Ascending aorta (tissue), 2 donors: Measurements from ENCODE around the gene CYP19A1. TPM values are rescaled to one million over a fixed set of nuclear protein-coding genes. Genes with fewer than 3 reads are reported as not detected.

Experiments
- DNase-seq, 2 donors: peaks; one replicate each; pipeline ENCODE4 v3.0.0-alpha.2; 2019; ENCODE audit warnings: low spot score in 2 of 2
- H3K27ac ChIP-seq, 2 donors: fragments of 200-600 bp; sonication (generic); one replicate each; pipeline ENCODE4 v1.5.1; 2016 to 2017; ENCODE audit warnings: mild to moderate bottlenecking in 1 of 2
- H3K27me3 ChIP-seq: fragments of 200-600 bp; sonication (generic); one replicate; pipeline ENCODE4 v1.5.1; 2017
- H3K36me3 ChIP-seq, 2 donors: fragments of 200-600 bp; sonication (generic); one replicate each; pipeline ENCODE4 v1.5.1; 2016
- H3K4me1 ChIP-seq, 2 donors: fragments of 200-600 bp; sonication (generic); one replicate each; pipeline ENCODE4 v1.5.1; 2016 to 2017; ENCODE audit warnings: mild to moderate bottlenecking in 1 of 2
- H3K4me3 ChIP-seq, 2 donors: fragments of 200-600 bp; sonication (generic); one replicate each; pipeline ENCODE4 v1.5.1; 2016 to 2017; ENCODE audit warnings: mild to moderate bottlenecking in 1 of 2
- H3K9me3 ChIP-seq, 2 donors: fragments of 200-600 bp; sonication (generic); one replicate each; pipeline ENCODE4 v1.5.1; 2016
- intact Hi-C: fragments of 100-400 bp; cut with DNase I; formaldehyde crosslinking; loops from one replicate; pipeline ENCODE4 v1.15.1; 2023
- total RNA-seq: library from RNA; depleted of rRNA; stranded (reverse); fragments of >200 nt; gene quantifications from one replicate; pipeline ENCODE4 v1.1.0, GENCODE V29; 2016
- TF ChIP-seq, protein P1 (sequence below), 3 experiments: fragments of 200-600 bp in 2 of 3; fragments of 450-650 bp in 1 of 3; sonication (generic) in 2 of 3; IDR thresholded peaks; one replicate each; pipeline ENCODE4 v1.5.1; 2016 to 2019; ENCODE audit warnings: antibody characterized with exemption in 3 of 3, mild to moderate bottlenecking in 1 of 3, moderate library complexity in 1 of 3

The CYP19A1 gene
- total RNA-seq, 1 donor from 2014 or later, result 95.7 TPM

DNA sequence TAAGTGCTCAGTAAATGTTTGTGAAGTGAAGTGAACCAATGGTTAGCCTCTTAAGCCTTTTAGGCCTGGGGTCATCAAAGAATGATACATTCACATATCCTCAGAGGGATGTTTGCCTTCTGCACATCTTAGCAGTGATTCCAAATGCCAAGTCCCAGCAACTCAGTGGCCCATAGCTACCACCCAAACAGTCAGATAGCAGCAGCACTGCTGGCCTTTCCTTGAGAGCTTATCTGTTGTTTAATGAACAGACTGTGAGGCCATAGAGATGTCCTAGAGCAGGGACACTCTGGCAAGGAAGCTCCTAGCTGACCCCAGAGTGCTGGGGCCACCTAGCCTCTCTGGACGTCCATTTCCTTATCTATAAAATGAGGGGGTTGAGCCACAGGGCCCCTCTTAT, 86.8 kb downstream of the CYP19A1 start:
- TF ChIP-seq, protein P1, sequence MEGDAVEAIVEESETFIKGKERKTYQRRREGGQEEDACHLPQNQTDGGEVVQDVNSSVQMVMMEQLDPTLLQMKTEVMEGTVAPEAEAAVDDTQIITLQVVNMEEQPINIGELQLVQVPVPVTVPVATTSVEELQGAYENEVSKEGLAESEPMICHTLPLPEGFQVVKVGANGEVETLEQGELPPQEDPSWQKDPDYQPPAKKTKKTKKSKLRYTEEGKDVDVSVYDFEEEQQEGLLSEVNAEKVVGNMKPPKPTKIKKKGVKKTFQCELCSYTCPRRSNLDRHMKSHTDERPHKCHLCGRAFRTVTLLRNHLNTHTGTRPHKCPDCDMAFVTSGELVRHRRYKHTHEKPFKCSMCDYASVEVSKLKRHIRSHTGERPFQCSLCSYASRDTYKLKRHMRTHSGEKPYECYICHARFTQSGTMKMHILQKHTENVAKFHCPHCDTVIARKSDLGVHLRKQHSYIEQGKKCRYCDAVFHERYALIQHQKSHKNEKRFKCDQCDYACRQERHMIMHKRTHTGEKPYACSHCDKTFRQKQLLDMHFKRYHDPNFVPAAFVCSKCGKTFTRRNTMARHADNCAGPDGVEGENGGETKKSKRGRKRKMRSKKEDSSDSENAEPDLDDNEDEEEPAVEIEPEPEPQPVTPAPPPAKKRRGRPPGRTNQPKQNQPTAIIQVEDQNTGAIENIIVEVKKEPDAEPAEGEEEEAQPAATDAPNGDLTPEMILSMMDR (IDR thresholded peaks at IDR 0.05), result no peak
- DNase-seq, result no peak
- intact Hi-C loops, result no loop called here
- Histone ChIP-seq H3K4me1 (no peaks in the 10 kb centered on the region), H3K36me3 (no peaks in the 10 kb centered on the region), H3K4me3 (no peak overlapping the region), H3K27ac (no peak overlapping the region), H3K9me3 (no peaks in the 10 kb centered on the region), H3K27me3 (no peaks in the 10 kb centered on the region)

GRCh38 chr15:51250217-51251011, 88.0 kb downstream of the CYP19A1 start:
- Histone ChIP-seq H3K4me3 (no peak overlapping the region), H3K36me3 (no peaks in the 10 kb centered on the region), H3K27me3 (no peaks in the 10 kb centered on the region), H3K9me3 (no peaks in the 10 kb centered on the region), H3K27ac (no peak overlapping the region), H3K4me1 (no peaks in the 10 kb centered on the region)
- TF ChIP-seq, protein P1 (IDR thresholded peaks at IDR 0.05), result no peak
- no peak for DNase-seq
- intact Hi-C loops, result no loop called here

DNA sequence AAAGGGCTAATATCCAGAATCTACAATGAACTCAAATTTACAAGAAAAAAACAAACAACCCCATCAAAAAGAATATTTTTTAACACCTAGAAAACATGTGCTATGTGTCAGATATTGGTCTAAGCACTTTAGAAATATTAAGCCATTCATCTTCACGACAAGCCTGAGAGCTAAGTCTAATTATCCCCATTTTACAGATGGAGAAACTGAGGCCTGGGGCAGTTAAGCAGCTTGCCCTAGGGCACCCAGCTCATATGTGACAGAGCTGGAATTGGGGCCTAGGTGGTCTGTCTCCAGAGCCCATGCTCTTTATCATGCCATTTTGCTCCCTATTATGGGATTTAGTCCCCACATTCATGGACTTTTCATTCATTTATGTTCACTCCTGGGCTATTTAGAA, 92.8 kb downstream of the CYP19A1 start:
- DNase-seq, result no peak
- H3K36me3 ChIP-seq, result no peaks in the 10 kb centered on the region
- H3K27ac ChIP-seq, result no peak overlapping the region
- H3K4me1 ChIP-seq, result no peaks in the 10 kb centered on the region
- intact Hi-C loops, result no loop called here
- TF ChIP-seq, protein P1 (IDR thresholded peaks at IDR 0.05), result no peak
- H3K4me3 ChIP-seq, result no peak overlapping the region
- no peaks in the 10 kb centered on the region for H3K27me3 ChIP-seq
- no peaks in the 10 kb centered on the region for H3K9me3 ChIP-seq

DNA sequence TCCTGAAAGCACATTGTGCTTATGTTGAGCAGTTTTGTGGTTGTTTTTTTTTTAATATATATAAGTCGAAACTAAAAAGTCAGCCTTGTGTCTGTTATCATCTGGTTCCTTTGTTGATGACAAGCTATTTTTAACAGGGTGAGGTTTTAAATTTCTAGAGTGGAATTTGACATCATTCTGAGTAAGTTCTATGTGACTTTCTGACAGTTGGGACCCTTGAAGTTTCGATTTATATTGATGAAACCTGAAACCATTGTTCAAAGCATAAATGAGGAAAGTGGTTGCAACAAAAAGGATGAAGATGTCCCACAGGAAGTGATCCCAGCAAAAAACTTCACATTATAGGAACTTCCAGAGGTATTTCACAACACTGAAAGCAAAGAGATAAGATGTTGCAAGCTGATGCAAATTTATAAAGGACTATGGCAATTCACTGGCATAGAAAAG, 94.0 kb downstream of the CYP19A1 start:
- DNase-seq, result no peak
- Histone ChIP-seq H3K36me3 (no peaks in the 10 kb centered on the region), H3K27ac (no peak overlapping the region), H3K4me3 (no peak overlapping the region), H3K9me3 (no peaks in the 10 kb centered on the region), H3K27me3 (no peaks in the 10 kb centered on the region), H3K4me1 (no peaks in the 10 kb centered on the region)
- TF ChIP-seq, protein P1 (IDR thresholded peaks at IDR 0.05), result no peak
- intact Hi-C loops, result no loop called here

GRCh38 chr15:51243774-51244173, 94.6 kb downstream of the CYP19A1 start:
- Histone ChIP-seq H3K4me1 (no peaks in the 10 kb centered on the region), H3K27me3 (no peaks in the 10 kb centered on the region), H3K36me3 (no peaks in the 10 kb centered on the region), H3K9me3 (no peaks in the 10 kb centered on the region), H3K27ac (no peak overlapping the region), H3K4me3 (no peak overlapping the region)
- intact Hi-C loops, result no loop called here
- TF ChIP-seq, protein P1 (IDR thresholded peaks at IDR 0.05), result no peak
- no peak for DNase-seq
